KOPT-K1 (cell line): Measurements from ENCODE around the gene PRUNE2.
A peak's percentile ranks its signal among the peaks of the same experiment; 100 is the strongest.
"Not testable (repeated sequence)": the region's sequence is repeated elsewhere in the genome, so short reads cannot be mapped to it uniquely, and the experiment has no call there.

Experiments
- H3K27ac ChIP-seq: fragments of 200-600 bp; sonication (generic); 2 replicates; pipeline ENCODE4 v1.5.1; 2016; ENCODE audit warnings: antibody characterized with exemption, mild to moderate bottlenecking, low read depth, low read length; ENCODE audit not compliant: poor library complexity, severe bottlenecking
- H3K36me3 ChIP-seq: fragments of 200-600 bp; sonication (generic); 2 replicates; pipeline ENCODE4 v1.5.1; 2017; ENCODE audit warnings: antibody characterized with exemption, mild to moderate bottlenecking, low read length, moderate library complexity; ENCODE audit not compliant: insufficient read depth
- H3K9me3 ChIP-seq: fragments of 200-600 bp; sonication (generic); 2 replicates; pipeline ENCODE4 v1.5.1; 2017; ENCODE audit warnings: antibody characterized with exemption, low read length, mild to moderate bottlenecking; ENCODE audit not compliant: insufficient read depth, poor library complexity, severe bottlenecking

The PRUNE2 gene

GRCh38 chr9:76667521-76667957 lies 238.4 kb downstream of the PRUNE2 start:
- Histone ChIP-seq H3K27ac (no peak overlapping the region), H3K36me3 (no peaks in the 10 kb centered on the region), H3K9me3 (no peaks in the 10 kb centered on the region)

- not testable (repeated sequence) for H3K9me3 ChIP-seq, H3K27ac ChIP-seq, H3K36me3 ChIP-seq
Measured at GRCh38 chr9:76665966-76666365, 239.9 kb downstream of the PRUNE2 start.

- Histone ChIP-seq H3K27ac (no peak overlapping the region), H3K9me3 (no peaks in the 10 kb centered on the region), H3K36me3 (no peaks in the 10 kb centered on the region)
Measured at GRCh38 chr9:76665458-76665857, 240.5 kb downstream of the PRUNE2 start.

- Histone ChIP-seq H3K27ac (no peak overlapping the region), H3K36me3 (no peaks in the 10 kb centered on the region), H3K9me3 (no peaks in the 10 kb centered on the region)
Measured at GRCh38 chr9:76664120-76664519, 241.8 kb downstream of the PRUNE2 start.

GRCh38 chr9:76662476-76663281 lies 243.2 kb downstream of the PRUNE2 start:
- Histone ChIP-seq H3K27ac (no peak overlapping the region), H3K9me3 (no peaks in the 10 kb centered on the region), H3K36me3 (no peaks in the 10 kb centered on the region)

GRCh38 chr9:76658510-76659231 lies 247.2 kb downstream of the PRUNE2 start:
- Histone ChIP-seq H3K36me3 (no peaks in the 10 kb centered on the region), H3K9me3 (no peaks in the 10 kb centered on the region), H3K27ac (no peak overlapping the region)

- Histone ChIP-seq H3K9me3 (no peaks in the 10 kb centered on the region), H3K36me3 (no peaks in the 10 kb centered on the region), H3K27ac (peak overlapping the region; percentile 51)
Measured at GRCh38 chr9:76657265-76657664, 248.6 kb downstream of the PRUNE2 start.

GRCh38 chr9:76655971-76656370 lies 249.9 kb downstream of the PRUNE2 start:
- Histone ChIP-seq H3K36me3 (no peaks in the 10 kb centered on the region), H3K27ac (peak overlapping the region; percentile 51), H3K9me3 (no peaks in the 10 kb centered on the region)

GRCh38 chr9:76655121-76655541 lies 250.8 kb downstream of the PRUNE2 start:
- H3K27ac ChIP-seq = peak overlapping the region; percentile 42
- no peaks in the 10 kb centered on the region for H3K36me3 ChIP-seq
- H3K9me3 ChIP-seq = no peaks in the 10 kb centered on the region

GRCh38 chr9:76654575-76654974 lies 251.3 kb downstream of the PRUNE2 start:
- Histone ChIP-seq H3K9me3 (no peaks in the 10 kb centered on the region), H3K27ac (peak overlapping the region; percentile 42), H3K36me3 (no peaks in the 10 kb centered on the region)

GRCh38 chr9:76654051-76654461 lies 251.9 kb downstream of the PRUNE2 start:
- H3K9me3 ChIP-seq = no peaks in the 10 kb centered on the region
- H3K36me3 ChIP-seq = no peaks in the 10 kb centered on the region
- peak overlapping the region; percentile 9 for H3K27ac ChIP-seq

- Histone ChIP-seq H3K36me3 (no peaks in the 10 kb centered on the region), H3K27ac (no peak overlapping the region), H3K9me3 (no peaks in the 10 kb centered on the region)
Measured at GRCh38 chr9:76652894-76653293, 253.0 kb downstream of the PRUNE2 start.

- Histone ChIP-seq H3K9me3 (no peaks in the 10 kb centered on the region), H3K27ac (peak overlapping the region; percentile 81), H3K36me3 (no peaks in the 10 kb centered on the region)
Measured at GRCh38 chr9:76651119-76651705, 254.7 kb downstream of the PRUNE2 start.

- peak overlapping the region; percentile 81 for H3K27ac ChIP-seq
Measured at GRCh38 chr9:76650692-76651091, 255.2 kb downstream of the PRUNE2 start.

GRCh38 chr9:76649894-76650293 lies 256.0 kb downstream of the PRUNE2 start:
- no peaks in the 10 kb centered on the region for H3K9me3 ChIP-seq
- no peaks in the 10 kb centered on the region for H3K36me3 ChIP-seq
- no peak overlapping the region for H3K27ac ChIP-seq

More at GRCh38 chr9:76650692-76651091, 255.2 kb downstream of the PRUNE2 start:
- no peaks in the 10 kb centered on the region for H3K36me3 ChIP-seq
- no peaks in the 10 kb centered on the region for H3K9me3 ChIP-seq
